Fibroblast of pulmonary artery (primary cell): ENCODE data around the gene INSYN2B.
A peak's percentile ranks its signal among the peaks of the same experiment; 100 is the strongest.

Source experiments
- DNase-seq: peaks from one replicate; pipeline ENCODE4 v3.0.0-alpha.2; 2010; ENCODE audit warnings: low read depth
- H3K4me3 ChIP-seq: replicated peaks from 2 replicates; pipeline ENCODE4 v1.5.1; 2011; ENCODE audit warnings: low read depth, mild to moderate bottlenecking, control low read depth, low read length, moderate library complexity
- CTCF ChIP-seq: IDR thresholded peaks from 2 replicates; pipeline ENCODE4 v1.5.1; 2011; ENCODE audit warnings: mild to moderate bottlenecking, control low read depth, low read length, inconsistent platforms; ENCODE audit errors: missing control alignments

The INSYN2B gene

GRCh38 chr5:169905017-169905416, 75.3 kb downstream of the INSYN2B start:
- no peak overlapping the region for H3K4me3 ChIP-seq
- no peak for DNase-seq
- TF ChIP-seq CTCF = no peak

GRCh38 chr5:169904508-169904907, 75.8 kb downstream of the INSYN2B start:
- no peak overlapping the region for H3K4me3 ChIP-seq
- DNase-seq = no peak
- TF ChIP-seq CTCF = no peak

- no peak for TF ChIP-seq CTCF
- peak; percentile 82 for DNase-seq
- H3K4me3 ChIP-seq = no peak overlapping the region
Observed at GRCh38 chr5:169904059-169904458, 76.2 kb downstream of the INSYN2B start.

- no peak for DNase-seq
- TF ChIP-seq CTCF = no peak
- H3K4me3 ChIP-seq = no peak overlapping the region
Observed at GRCh38 chr5:169901896-169902295, 78.4 kb downstream of the INSYN2B start.

GRCh38 chr5:169897481-169897880, 82.8 kb downstream of the INSYN2B start:
- DNase-seq = no peak
- no peak overlapping the region for H3K4me3 ChIP-seq
- TF ChIP-seq CTCF = no peak

GRCh38 chr5:169895926-169896325, 84.4 kb downstream of the INSYN2B start:
- DNase-seq = peak; percentile 39
- no peak overlapping the region for H3K4me3 ChIP-seq
- no peak for TF ChIP-seq CTCF

GRCh38 chr5:169893571-169893970, 86.7 kb downstream of the INSYN2B start:
- TF ChIP-seq CTCF = no peak
- peak; percentile 50 for DNase-seq
- H3K4me3 ChIP-seq = no peak overlapping the region
